NCI-H2107 treated with DMSO at 0.1 percent for 48 hours (cell line): ENCODE measurements around the gene FOXB2.

ENCODE experiments used
- DNase-seq: peaks from one replicate; lab custom pipeline; 2025; ENCODE audit not compliant: unreplicated experiment; lab: John Stamatoyannopoulos, UW

The FOXB2 gene

DNA sequence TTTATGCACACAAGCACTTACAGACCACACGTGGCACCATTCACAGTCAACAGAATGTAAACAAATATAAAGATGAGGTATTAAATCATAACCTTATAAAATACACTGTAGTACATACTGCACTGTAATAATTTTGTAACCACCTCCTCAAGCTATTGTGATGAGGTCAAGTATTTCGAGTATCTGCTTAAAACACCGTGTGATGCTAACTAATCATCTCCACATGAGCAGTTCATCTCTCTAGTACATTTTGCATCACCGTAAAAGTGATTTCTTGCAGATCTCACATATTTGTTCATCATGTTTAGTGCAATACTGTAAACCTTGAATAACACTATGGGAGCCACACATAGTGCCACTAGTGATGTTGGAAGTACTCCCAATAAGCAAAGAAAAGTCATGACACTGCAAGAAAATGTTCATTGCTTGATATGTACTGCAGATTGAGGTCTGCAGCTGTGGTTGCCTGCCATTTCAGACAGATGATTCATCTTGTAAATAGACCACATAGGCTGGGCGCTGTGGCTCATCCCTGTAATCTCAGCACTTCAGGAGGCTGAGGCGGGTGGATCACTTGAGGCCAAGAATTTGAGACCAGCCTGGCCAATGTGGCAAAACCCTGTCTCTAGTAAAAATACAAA, 44.3 kb downstream of the FOXB2 start:
- DNase-seq: no peak

- DNase-seq: no peak
Measured at GRCh38 chr9:77066388-77066787, 46.9 kb downstream of the FOXB2 start.
